NCI-H748 (cell line): ENCODE data around the gene CCDC88C.

Experiments used
- DNase-seq: peaks from one replicate; lab custom pipeline; 2025; ENCODE audit not compliant: unreplicated experiment; lab: John Stamatoyannopoulos, UW

CCDC88C gene

GRCh38 chr14:91378930-91379578 lies 38.6 kb downstream of the CCDC88C start:
- no peak for DNase-seq

GRCh38 chr14:91377700-91378652 lies 39.6 kb downstream of the CCDC88C start:
- peak; percentile 56 for DNase-seq

GRCh38 chr14:91376547-91377477 lies 40.8 kb downstream of the CCDC88C start:
- DNase-seq: peak; percentile 72

- no peak for DNase-seq
Measured at GRCh38 chr14:91375720-91376452, 41.7 kb downstream of the CCDC88C start.

GRCh38 chr14:91374879-91375702 lies 42.5 kb downstream of the CCDC88C start:
- peak; percentile 94 for DNase-seq

- no peak for DNase-seq
Measured at GRCh38 chr14:91374287-91374878, 43.2 kb downstream of the CCDC88C start.

- DNase-seq: no peak
Measured at GRCh38 chr14:91373591-91374254, 43.9 kb downstream of the CCDC88C start.

GRCh38 chr14:91372671-91373495 lies 44.7 kb downstream of the CCDC88C start:
- peak; percentile 46 for DNase-seq

GRCh38 chr14:91371990-91372375 lies 45.6 kb downstream of the CCDC88C start:
- DNase-seq: no peak

- DNase-seq: no peak
Measured at GRCh38 chr14:91371011-91371989, 46.3 kb downstream of the CCDC88C start.

- DNase-seq: peak; percentile 60
Measured at GRCh38 chr14:91369628-91370445, 47.8 kb downstream of the CCDC88C start.

- peak; percentile 38 for DNase-seq
Measured at GRCh38 chr14:91368776-91369416, 48.7 kb downstream of the CCDC88C start.

- DNase-seq: no peak
Measured at GRCh38 chr14:91367173-91368171, 50.1 kb downstream of the CCDC88C start.

- DNase-seq: peak; percentile 71
Measured at GRCh38 chr14:91366749-91367148, 50.9 kb downstream of the CCDC88C start.
